ACHN (cell line): ENCODE results near the gene TMEM123.

Experiments
- DNase-seq: peaks from one replicate; pipeline ENCODE4 v3.0.0-alpha.2; 2015
- in situ Hi-C: cut with HindIII; loops from 2 replicates; pipeline ENCODE4 v1.10.0; 2017; ENCODE audit warnings: low sequenced_read_pairs, low pct_ligation_motif_present, low pct_unique_long_range_greater_than_20kb

The TMEM123 gene

DNA sequence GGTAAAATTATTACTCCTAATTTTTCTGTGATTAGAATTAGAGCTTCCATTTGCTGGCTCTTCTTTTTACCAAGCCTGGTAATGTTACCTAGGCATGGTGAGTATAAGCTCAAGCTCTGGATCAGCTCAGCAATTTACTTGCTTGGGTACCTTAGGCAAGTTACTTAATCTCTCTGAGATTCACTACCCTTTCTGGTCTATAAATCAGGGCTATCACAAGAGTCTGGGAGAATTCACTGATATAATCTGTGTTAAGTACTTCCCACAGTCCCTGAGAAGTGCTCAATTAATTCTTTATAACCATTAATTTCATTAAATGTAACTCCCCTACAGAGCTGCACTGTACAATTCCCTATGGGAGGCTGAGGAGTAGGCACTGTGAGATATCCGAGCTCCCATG is 44.2 kb downstream of the TMEM123 start:
- DNase-seq: no peak
- in situ Hi-C loops: no loop called here

- in situ Hi-C loops: no loop called here
- DNase-seq: no peak
Measured at GRCh38 chr11:102407901-102408300, 44.7 kb downstream of the TMEM123 start.

DNA sequence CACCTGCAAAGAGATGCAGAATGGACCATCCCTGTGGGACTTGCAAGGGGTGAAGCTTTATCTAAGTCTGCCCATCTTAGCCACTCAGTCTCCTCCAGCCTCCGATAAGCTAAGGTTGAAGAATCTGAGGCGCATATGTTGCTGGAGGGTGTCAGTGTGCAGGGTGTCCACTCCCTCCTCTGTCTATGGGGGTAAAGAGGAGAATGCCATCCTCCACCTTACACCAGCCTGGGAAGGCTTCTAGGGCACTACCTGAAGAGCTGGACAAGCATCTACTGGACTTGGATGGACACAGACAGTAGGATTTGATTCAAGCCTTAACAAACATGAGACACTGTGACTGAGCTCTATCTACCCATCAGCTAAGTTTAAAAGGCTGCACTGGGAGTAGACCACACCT is 46.5 kb downstream of the TMEM123 start:
- no peak for DNase-seq
- in situ Hi-C loops: no loop called here

DNA sequence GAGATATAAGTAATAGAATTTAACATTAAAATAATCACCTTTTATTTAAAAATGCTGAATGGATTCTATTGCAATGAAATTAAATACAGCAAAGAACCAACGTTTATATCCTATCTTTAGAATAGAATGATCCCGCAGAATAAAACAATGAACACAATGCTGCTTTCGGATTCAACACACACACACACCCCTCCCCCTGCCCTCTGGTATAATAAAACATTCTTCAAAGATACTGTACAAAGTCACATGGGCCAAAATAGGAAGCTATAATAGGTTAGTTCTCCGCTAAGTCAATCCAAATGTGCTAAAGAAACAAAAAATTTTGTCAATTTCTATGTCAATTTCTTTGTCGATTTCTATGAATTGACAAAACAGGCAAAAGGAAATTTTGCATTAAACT is 47.1 kb downstream of the TMEM123 start:
- in situ Hi-C loops: no loop called here
- DNase-seq: no peak

GRCh38 chr11:102402548-102402947 is 50.0 kb downstream of the TMEM123 start:
- in situ Hi-C loops: no loop called here
- no peak for DNase-seq

DNA sequence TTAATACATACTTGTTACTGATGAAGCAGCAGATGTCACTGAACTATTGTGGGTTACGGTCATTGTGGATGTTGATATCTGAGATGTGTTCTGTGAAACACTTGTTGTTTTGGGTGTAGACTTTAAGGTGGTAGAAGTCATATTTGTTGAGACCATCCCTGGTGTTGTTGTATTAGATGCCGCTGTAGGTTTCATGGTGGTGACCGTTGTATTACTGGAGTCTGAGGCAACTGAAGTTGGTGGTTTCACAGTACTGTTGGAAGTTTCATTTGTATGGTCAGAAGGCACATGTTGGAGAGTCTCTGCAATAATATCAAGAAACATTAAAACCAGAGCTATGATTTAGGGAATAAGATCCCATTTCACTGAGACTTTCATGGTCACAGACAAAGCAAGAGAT is 50.7 kb downstream of the TMEM123 start:
- in situ Hi-C loops: no loop called here
- DNase-seq: no peak

GRCh38 chr11:102400603-102401002 is 52.0 kb downstream of the TMEM123 start:
- in situ Hi-C loops: no loop called here
- DNase-seq: no peak

DNA sequence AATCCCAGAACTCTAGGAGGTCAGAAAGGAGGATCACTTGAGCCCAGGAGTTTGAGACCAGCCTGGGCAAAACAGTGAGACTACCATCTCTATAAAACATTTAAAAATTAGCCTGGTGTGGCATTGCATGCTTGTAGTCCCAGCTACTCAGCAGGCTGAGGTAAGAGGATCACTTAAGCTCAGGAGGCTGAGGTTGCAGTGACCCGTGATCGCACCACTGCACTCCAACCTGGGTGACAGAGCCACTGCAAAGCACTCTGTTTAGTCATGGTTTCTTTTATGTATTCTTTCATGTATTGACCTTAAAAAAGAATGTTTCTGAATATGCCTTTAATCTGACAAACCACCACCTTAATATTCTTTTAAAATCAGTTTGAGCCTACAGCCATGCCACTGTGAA is 53.4 kb downstream of the TMEM123 start:
- no peak for DNase-seq
- in situ Hi-C loops: no loop called here

DNA sequence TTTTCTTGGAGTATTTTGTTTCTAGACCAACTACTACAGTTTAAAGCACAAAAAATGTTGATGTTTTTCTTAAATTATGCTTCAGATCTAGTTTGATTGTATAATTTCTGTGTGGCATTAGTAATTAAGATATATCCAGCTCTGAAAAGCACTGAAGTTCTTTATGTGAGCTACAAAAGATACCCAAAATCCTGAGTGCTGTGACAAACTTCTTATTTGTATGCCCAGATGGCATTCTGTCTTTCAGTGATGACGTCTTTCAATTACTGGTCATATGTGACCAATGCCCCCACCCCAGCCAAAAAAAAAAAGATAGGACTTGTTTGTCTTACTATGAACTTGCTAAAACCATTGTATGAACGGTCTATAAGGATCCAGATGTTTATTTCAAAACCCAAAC is 54.3 kb downstream of the TMEM123 start:
- in situ Hi-C loops: no loop called here
- DNase-seq: no peak

DNA sequence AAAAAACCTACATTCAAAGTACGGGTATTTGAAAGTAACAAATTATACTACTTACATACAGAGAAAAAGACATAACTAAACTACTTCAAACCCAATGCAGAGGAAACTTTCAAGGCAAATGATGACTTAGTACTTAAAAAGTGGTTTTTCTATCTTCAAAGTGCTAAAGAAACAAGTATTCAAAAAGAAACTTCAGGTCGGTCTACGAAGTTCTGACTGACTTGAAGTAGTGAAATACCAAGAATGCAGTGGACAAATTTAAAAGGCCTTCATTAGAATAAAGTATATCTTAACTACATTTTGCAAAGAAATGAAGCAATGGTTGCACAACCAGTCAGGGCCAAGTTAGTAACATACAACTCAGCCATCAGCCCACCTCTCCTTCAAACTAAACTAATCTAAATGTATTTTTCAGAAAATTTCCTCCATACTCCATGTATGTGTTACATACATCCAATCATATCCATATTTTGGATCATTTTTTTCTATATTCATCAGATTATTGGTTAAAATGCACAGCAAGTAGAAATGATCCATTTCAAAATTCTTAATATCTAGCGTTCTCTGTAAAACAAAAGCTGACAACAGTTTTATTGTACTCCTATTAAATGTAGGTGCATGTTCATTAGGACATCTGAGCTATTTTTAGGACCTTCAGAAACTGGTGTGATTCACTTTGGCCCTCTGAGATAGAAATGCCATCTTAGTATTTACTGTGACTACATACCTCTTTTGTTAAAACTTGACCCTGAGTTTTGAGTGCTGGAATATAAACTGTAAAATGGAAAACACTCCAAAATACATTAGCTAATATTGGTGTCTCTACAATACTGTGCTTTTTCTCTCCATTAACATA is 55.6 kb downstream of the TMEM123 start:
- DNase-seq: no peak
- in situ Hi-C loops: no loop called here

DNA sequence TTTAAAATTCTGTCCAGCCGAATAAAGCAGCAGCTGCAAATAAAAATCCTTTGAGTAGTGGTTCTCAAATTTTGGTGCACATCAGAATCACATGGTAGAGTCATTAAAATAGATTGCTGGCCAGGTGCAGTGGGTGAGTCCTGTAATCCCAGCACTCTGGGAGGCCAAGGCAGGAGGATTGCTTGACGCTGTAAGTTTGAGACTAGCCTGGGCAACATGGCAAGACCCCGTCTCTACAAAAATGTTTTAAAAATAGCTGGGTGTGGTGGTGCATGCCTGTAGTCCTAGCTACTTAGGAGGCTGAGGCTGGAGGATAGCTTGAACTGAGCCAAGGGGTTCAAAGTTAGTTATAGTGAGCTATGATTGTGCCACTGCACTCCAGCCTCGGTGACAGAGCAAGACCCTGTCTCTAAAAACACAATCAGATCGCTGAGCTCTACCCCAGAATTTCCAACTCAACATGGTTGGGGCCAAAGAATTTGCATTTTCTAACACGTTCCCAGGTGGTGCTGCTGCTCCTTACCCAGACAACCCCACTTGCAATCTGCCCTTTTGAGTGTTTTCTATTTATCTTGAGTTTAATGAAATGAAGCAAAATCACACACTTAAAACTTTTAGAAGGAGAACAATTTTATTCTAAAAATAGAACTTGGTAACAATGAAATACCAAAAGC is 56.7 kb downstream of the TMEM123 start:
- no peak for DNase-seq
- in situ Hi-C loops: no loop called here

DNA sequence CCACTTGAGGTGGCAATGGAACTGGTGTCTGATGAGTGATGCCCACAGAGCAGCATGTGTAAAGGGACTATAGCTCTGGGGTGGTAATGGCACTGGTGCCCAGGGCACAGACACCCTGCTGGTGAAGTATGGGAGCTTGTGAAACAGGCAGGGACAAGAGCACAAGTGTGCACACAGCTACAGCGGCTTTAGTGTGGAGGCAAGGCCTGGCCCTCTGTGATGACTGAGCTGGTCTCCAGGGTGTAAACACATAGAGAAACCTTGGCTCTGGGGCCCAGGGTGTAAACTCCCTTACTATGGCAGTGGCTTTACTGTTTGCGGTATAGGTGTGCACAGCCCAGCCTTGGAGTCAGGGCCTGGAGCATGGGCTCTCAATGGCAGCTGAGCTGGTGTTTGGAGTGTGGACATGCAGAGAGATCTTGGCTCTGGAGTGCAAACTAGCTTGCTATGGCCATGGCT is 59.3 kb downstream of the TMEM123 start:
- DNase-seq: no peak
- in situ Hi-C loops: no loop called here

GRCh38 chr11:102391549-102392237 is 60.9 kb downstream of the TMEM123 start:
- DNase-seq: no peak
- in situ Hi-C loops: no loop called here

GRCh38 chr11:102390667-102391465 is 61.7 kb downstream of the TMEM123 start:
- peak; percentile 68 for DNase-seq
- in situ Hi-C loops: no loop called here

DNA sequence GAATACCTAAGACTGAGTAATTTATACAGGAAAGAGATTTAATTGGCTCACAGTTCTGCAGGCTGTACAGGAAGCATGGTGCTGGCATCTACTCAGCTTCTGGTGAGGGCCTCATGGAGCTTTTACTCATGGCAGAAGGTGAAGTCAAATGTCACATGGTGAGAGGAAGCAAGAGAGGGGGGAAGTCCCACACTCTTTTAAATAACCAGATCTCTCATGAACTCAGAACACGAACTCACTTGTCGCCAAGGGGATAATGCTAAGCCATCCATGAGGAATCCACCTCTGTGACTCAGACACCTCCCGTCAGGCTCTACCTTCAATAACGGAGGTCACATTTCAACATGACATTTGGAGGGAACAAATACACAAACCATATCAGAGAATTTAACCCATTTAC is 63.3 kb downstream of the TMEM123 start:
- DNase-seq: no peak
- in situ Hi-C loops: no loop called here

- no peak for DNase-seq
- in situ Hi-C loops: no loop called here
Measured at GRCh38 chr11:102387043-102387781, 65.4 kb downstream of the TMEM123 start.

DNA sequence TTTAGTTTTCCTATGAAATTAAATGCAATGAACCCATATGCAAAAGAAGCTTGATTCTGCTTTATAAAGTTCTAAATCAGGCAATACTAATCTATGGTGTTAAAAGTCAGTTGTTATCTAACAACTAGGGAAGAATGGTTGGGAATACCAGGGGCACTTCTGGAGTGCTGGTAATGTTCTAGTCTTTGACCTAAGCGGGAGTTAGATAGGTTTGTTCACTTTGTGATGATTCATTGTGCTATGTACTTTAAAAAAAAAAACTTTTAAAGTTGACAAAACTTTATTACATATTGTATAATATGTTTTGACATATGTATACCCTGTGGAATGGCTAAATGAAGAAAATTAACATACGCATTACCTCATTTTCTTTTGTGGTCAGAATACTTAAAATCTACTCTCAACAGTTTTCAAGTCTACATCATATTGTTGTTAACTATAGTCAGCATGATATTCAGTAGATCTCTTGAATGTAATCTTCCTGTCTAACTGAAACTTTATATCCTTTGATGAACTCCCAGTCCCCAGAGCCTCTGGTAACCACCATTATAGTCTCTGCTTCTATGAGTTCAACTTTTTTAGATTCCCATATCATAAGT is 66.3 kb downstream of the TMEM123 start:
- in situ Hi-C loops: no loop called here

More for the DNA sequence above, 66.3 kb downstream of the TMEM123 start:
- no peak for DNase-seq
